ENCODE results near the gene RAB10.
"Not testable (repeated sequence)": the region's sequence is repeated elsewhere in the genome, so short reads cannot be mapped to it uniquely, and the experiment has no call there.

RAB10 gene

GRCh38 chr2:26164231-26164630, 130.3 kb downstream of the RAB10 start:
- no peak for DNase-seq

- no peak for DNase-seq
Observed at GRCh38 chr2:26164641-26165211, 130.8 kb downstream of the RAB10 start.

GRCh38 chr2:26165403-26165802, 131.5 kb downstream of the RAB10 start:
- DNase-seq = no peak

GRCh38 chr2:26166541-26166940, 132.7 kb downstream of the RAB10 start:
- DNase-seq = not testable (repeated sequence)

- DNase-seq = no peak
Observed at GRCh38 chr2:26168785-26169184, 134.9 kb downstream of the RAB10 start.

- DNase-seq = no peak
Observed at GRCh38 chr2:26169226-26169625, 135.3 kb downstream of the RAB10 start.

- no peak for DNase-seq
Observed at GRCh38 chr2:26169681-26170414, 136.0 kb downstream of the RAB10 start.

GRCh38 chr2:26170795-26171194, 136.9 kb downstream of the RAB10 start:
- DNase-seq = no peak

- DNase-seq = no peak
Observed at GRCh38 chr2:26172189-26172870, 138.4 kb downstream of the RAB10 start.

- DNase-seq = no peak
Observed at GRCh38 chr2:26172871-26173775, 139.2 kb downstream of the RAB10 start, which contains the start of gene GAREM2. Gene GAREM2, plus strand, starts transcription at chr2:26173088. Its CDS starts 133 bp downstream, at chr2:26173221.

GRCh38 chr2:26173776-26174482, 140.0 kb downstream of the RAB10 start:
- DNase-seq = no peak

- no peak for DNase-seq
Observed at GRCh38 chr2:26174691-26175465, 141.0 kb downstream of the RAB10 start.

GRCh38 chr2:26175466-26176278, 141.8 kb downstream of the RAB10 start:
- no peak for DNase-seq

- DNase-seq = no peak
Observed at GRCh38 chr2:26176279-26176615, 142.4 kb downstream of the RAB10 start.

- DNase-seq = no peak
Observed at GRCh38 chr2:26177122-26177521, 143.2 kb downstream of the RAB10 start.

GRCh38 chr2:26178246-26178645, 144.4 kb downstream of the RAB10 start:
- DNase-seq = no peak

- peak; percentile 3 to 9 for DNase-seq
Observed at GRCh38 chr2:26178746-26179436, 145.0 kb downstream of the RAB10 start.

- no peak for DNase-seq
Observed at GRCh38 chr2:26179446-26179913, 145.6 kb downstream of the RAB10 start.

GRCh38 chr2:26182441-26182840, 148.6 kb downstream of the RAB10 start:
- DNase-seq = no peak

Measured in inflammatory macrophage (primary cell).